ENCODE measurements around the gene ARHGEF11.

ARHGEF11 gene

DNA sequence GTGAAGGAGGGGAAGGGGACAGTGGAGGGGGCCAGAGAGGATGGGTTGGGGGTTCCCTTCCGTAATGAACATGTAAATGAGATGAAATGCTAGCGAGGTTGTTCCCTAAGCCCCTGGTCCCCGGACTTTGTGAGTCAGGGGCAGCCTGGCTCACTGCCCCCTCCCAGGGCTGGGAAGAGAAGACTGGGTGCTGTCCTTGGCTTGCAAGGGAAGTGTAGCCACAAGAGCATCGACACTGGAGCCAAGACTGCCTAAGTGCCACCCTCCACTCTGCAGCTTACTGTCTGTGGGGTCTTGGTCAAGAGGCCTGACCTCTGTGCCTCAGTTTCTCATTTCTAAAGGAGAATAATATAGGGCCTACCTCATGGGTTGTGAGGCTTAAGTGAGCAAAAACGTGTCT, 151.5 kb downstream of the ARHGEF11 start:
- Histone ChIP-seq H3K27me3 (ENCODE audit: insufficient read depth, low read length) (peaks cover 35% of the 10 kb centered on the region), H2AFZ (ENCODE audit: low read depth, low read length) (no peak overlapping the region), H3K9me3 (ENCODE audit: low read length) (no peaks in the 10 kb centered on the region), H3K36me3 (ENCODE audit: insufficient read depth, low read length) (no peaks in the 10 kb centered on the region), H3K4me3 (ENCODE audit: low read length) (no peak overlapping the region), H3K4me1 (ENCODE audit: insufficient read depth, low read length) (peaks cover 7% of the 10 kb centered on the region)

DNA sequence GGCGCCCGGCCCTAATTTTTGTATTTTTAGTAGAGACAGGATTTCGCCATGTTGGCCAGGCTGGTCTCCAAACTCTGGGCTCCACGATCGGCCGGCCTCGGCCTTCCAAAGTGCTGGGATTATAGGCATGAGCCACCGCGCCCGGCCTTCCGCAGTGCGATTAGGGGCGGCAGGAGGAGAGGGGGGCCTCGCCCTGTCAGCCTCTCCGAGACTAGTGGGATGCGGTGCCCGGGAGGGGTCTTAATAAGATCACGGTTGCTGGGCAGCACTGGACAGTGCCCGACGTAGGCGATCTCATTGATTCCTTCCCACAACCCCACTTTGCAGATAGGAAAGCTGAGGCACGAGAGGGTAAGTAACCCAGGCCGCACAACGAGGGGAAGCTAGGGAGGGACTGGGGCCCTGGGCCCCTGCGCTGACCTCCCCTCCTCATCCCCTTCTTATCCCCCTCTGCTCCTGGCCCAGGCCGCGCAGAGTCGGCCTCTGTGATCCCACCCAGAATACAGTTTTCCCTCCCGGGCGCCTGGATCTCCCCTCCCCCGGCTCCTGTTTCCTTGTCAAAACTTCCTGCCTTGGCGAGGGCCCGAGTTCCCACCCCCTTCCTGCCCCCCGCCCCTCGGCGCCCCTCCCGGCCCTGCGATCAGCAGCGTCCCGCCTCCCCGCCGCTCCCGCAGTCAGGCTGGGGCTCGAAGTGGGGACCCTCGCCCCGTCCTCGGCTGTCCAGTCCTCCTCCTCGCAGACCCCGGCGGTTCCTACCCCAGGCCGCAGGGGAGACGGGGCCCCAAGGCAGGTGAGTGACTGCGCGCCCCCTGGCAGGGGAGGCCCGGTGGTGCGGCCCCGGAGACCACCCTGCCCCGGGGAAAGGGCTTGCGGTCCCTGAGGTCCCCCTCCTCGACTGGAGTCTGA, 152.2 kb downstream of the ARHGEF11 start, which contains the start of gene PEAR1:
TSS of gene PEAR1 (plus strand) at position 671 of the 906 bp plus-strand sequence. CDS start 10,209 bp downstream, outside the sequence.
- Histone ChIP-seq H3K27me3 (ENCODE audit: insufficient read depth, low read length) (peaks cover 39% of the 10 kb centered on the region), H3K4me3 (ENCODE audit: low read length) (no peak within 1 kb of the TSS), H3K36me3 (ENCODE audit: insufficient read depth, low read length) (no peaks in the 10 kb centered on the region), H3K4me1 (ENCODE audit: insufficient read depth, low read length) (peaks cover 4% of the 10 kb centered on the region), H2AFZ (ENCODE audit: low read depth, low read length) (no peak within 1 kb of the TSS), H3K9me3 (ENCODE audit: low read length) (no peaks in the 10 kb centered on the region)

GRCh38 chr1:156892190-156893047, 153.1 kb downstream of the ARHGEF11 start:
- no peaks in the 10 kb centered on the region for H3K36me3 ChIP-seq (ENCODE audit: insufficient read depth, low read length)
- H2AFZ ChIP-seq (ENCODE audit: low read depth, low read length) = no peak overlapping the region
- H3K4me1 ChIP-seq (ENCODE audit: insufficient read depth, low read length) = peaks cover 2% of the 10 kb centered on the region
- no peaks in the 10 kb centered on the region for H3K9me3 ChIP-seq (ENCODE audit: low read length)
- H3K27me3 ChIP-seq (ENCODE audit: insufficient read depth, low read length) = peaks cover 44% of the 10 kb centered on the region
- H3K4me3 ChIP-seq (ENCODE audit: low read length) = no peak overlapping the region

GRCh38 chr1:156889802-156890580, 155.6 kb downstream of the ARHGEF11 start:
- Histone ChIP-seq H3K4me3 (ENCODE audit: low read length) (no peak overlapping the region), H3K4me1 (ENCODE audit: insufficient read depth, low read length) (peaks cover 8% of the 10 kb centered on the region), H3K27me3 (ENCODE audit: insufficient read depth, low read length) (peaks cover 55% of the 10 kb centered on the region), H3K36me3 (ENCODE audit: insufficient read depth, low read length) (no peaks in the 10 kb centered on the region), H2AFZ (ENCODE audit: low read depth, low read length) (no peak overlapping the region), H3K9me3 (ENCODE audit: low read length) (no peaks in the 10 kb centered on the region)

GRCh38 chr1:156887734-156888133, 157.8 kb downstream of the ARHGEF11 start:
- no peaks in the 10 kb centered on the region for H3K36me3 ChIP-seq (ENCODE audit: insufficient read depth, low read length)
- H3K4me3 ChIP-seq (ENCODE audit: low read length) = no peak overlapping the region
- H3K9me3 ChIP-seq (ENCODE audit: low read length) = no peaks in the 10 kb centered on the region
- peaks cover 56% of the 10 kb centered on the region for H3K27me3 ChIP-seq (ENCODE audit: insufficient read depth, low read length)
- H2AFZ ChIP-seq (ENCODE audit: low read depth, low read length) = no peak overlapping the region
- H3K4me1 ChIP-seq (ENCODE audit: insufficient read depth, low read length) = peaks cover 11% of the 10 kb centered on the region

GRCh38 chr1:156887317-156887716, 158.2 kb downstream of the ARHGEF11 start:
- H3K36me3 ChIP-seq (ENCODE audit: insufficient read depth, low read length) = no peaks in the 10 kb centered on the region
- no peaks in the 10 kb centered on the region for H3K9me3 ChIP-seq (ENCODE audit: low read length)
- peaks cover 60% of the 10 kb centered on the region for H3K27me3 ChIP-seq (ENCODE audit: insufficient read depth, low read length)
- peaks cover 11% of the 10 kb centered on the region for H3K4me1 ChIP-seq (ENCODE audit: insufficient read depth, low read length)
- H3K4me3 ChIP-seq (ENCODE audit: low read length) = no peak overlapping the region
- no peak overlapping the region for H2AFZ ChIP-seq (ENCODE audit: low read depth, low read length)

- Histone ChIP-seq H3K27me3 (ENCODE audit: insufficient read depth, low read length) (peaks cover 65% of the 10 kb centered on the region), H3K4me1 (ENCODE audit: insufficient read depth, low read length) (peaks cover 11% of the 10 kb centered on the region), H3K9me3 (ENCODE audit: low read length) (no peaks in the 10 kb centered on the region), H2AFZ (ENCODE audit: low read depth, low read length) (no peak overlapping the region), H3K4me3 (ENCODE audit: low read length) (no peak overlapping the region), H3K36me3 (ENCODE audit: insufficient read depth, low read length) (no peaks in the 10 kb centered on the region)
These were observed 158.8 kb downstream of the ARHGEF11 start for GRCh38 chr1:156886583-156887281.

- no peaks in the 10 kb centered on the region for H3K9me3 ChIP-seq (ENCODE audit: low read length)
- no peak overlapping the region for H3K4me3 ChIP-seq (ENCODE audit: low read length)
- no peaks in the 10 kb centered on the region for H3K36me3 ChIP-seq (ENCODE audit: insufficient read depth, low read length)
- peaks cover 11% of the 10 kb centered on the region for H3K4me1 ChIP-seq (ENCODE audit: insufficient read depth, low read length)
- H2AFZ ChIP-seq (ENCODE audit: low read depth, low read length) = no peak overlapping the region
- peaks cover 62% of the 10 kb centered on the region for H3K27me3 ChIP-seq (ENCODE audit: insufficient read depth, low read length)
These were observed 159.6 kb downstream of the ARHGEF11 start for GRCh38 chr1:156885880-156886355.

DNA sequence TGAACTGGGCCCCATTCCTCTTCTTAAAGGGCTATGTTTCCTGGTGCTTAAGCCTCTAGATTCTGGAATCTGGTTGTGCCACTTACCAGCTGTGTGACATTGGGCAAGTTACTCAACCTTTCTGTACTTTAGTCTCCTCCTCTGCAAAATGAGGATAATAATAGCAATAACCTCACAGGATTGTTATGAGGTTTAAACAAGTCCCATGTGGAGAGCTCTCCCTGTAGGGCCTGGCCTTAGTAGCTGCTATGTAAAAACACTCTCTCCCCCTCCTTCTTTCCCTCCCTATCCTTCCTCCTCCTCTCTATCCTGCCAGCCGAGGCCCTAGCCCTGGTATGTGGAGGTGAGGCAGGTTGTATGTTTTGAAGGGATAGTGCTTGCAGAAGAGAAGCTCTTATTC, 160.2 kb downstream of the ARHGEF11 start:
- H3K9me3 ChIP-seq (ENCODE audit: low read length) = no peaks in the 10 kb centered on the region
- no peak overlapping the region for H2AFZ ChIP-seq (ENCODE audit: low read depth, low read length)
- peaks cover 11% of the 10 kb centered on the region for H3K4me1 ChIP-seq (ENCODE audit: insufficient read depth, low read length)
- peaks cover 62% of the 10 kb centered on the region for H3K27me3 ChIP-seq (ENCODE audit: insufficient read depth, low read length)
- H3K4me3 ChIP-seq (ENCODE audit: low read length) = no peak overlapping the region
- no peaks in the 10 kb centered on the region for H3K36me3 ChIP-seq (ENCODE audit: insufficient read depth, low read length)
